ENCODE results near the gene EPS8.
A peak's percentile ranks its signal among the peaks of the same experiment; 100 is the strongest.
"Not testable (repeated sequence)": the region's sequence is repeated elsewhere in the genome, so short reads cannot be mapped to it uniquely, and the experiment has no call there.

The EPS8 gene

GRCh38 chr12:15752785-15753184 lies 36.4 kb downstream of the EPS8 start:
- TF ChIP-seq CTCF (IDR thresholded peaks at IDR 0.05; ENCODE audit: control insufficient read depth, insufficient read depth, low read depth, low read length, missing control alignments): no peak
- peak; percentile 16 for DNase-seq (ENCODE audit: low read depth)
- no peak overlapping the region for H3K4me3 ChIP-seq (ENCODE audit: control insufficient read depth, low read depth, low read length)

- no peak overlapping the region for H3K4me3 ChIP-seq (ENCODE audit: control insufficient read depth, low read depth, low read length)
- no peak for TF ChIP-seq CTCF (IDR thresholded peaks at IDR 0.05; ENCODE audit: control insufficient read depth, insufficient read depth, low read depth, low read length, missing control alignments)
- no peak for DNase-seq (ENCODE audit: low read depth)
Observed at GRCh38 chr12:15751741-15752140, 37.4 kb downstream of the EPS8 start.

GRCh38 chr12:15749937-15750336 lies 39.3 kb downstream of the EPS8 start:
- no peak for TF ChIP-seq CTCF (IDR thresholded peaks at IDR 0.05; ENCODE audit: control insufficient read depth, insufficient read depth, low read depth, low read length, missing control alignments)
- H3K4me3 ChIP-seq (ENCODE audit: control insufficient read depth, low read depth, low read length): no peak overlapping the region
- DNase-seq (ENCODE audit: low read depth): no peak

- not testable (repeated sequence) for DNase-seq (ENCODE audit: low read depth); H3K4me3 ChIP-seq (ENCODE audit: control insufficient read depth, low read depth, low read length)
Observed at GRCh38 chr12:15741870-15742269, 47.3 kb downstream of the EPS8 start.

- no peak overlapping the region for H3K4me3 ChIP-seq (ENCODE audit: control insufficient read depth, low read depth, low read length)
- no peak for DNase-seq (ENCODE audit: low read depth)
- no peak for TF ChIP-seq CTCF (IDR thresholded peaks at IDR 0.05; ENCODE audit: control insufficient read depth, insufficient read depth, low read depth, low read length, missing control alignments)
Observed at GRCh38 chr12:15741082-15741481, 48.1 kb downstream of the EPS8 start.

- DNase-seq (ENCODE audit: low read depth); H3K4me3 ChIP-seq (ENCODE audit: control insufficient read depth, low read depth, low read length): not testable (repeated sequence)
Observed at GRCh38 chr12:15740389-15740788, 48.8 kb downstream of the EPS8 start.

GRCh38 chr12:15738438-15739015 lies 50.7 kb downstream of the EPS8 start:
- no peak for DNase-seq (ENCODE audit: low read depth)
- TF ChIP-seq CTCF (IDR thresholded peaks at IDR 0.05; ENCODE audit: control insufficient read depth, insufficient read depth, low read depth, low read length, missing control alignments): no peak
- no peak overlapping the region for H3K4me3 ChIP-seq (ENCODE audit: control insufficient read depth, low read depth, low read length)
